ENCODE results near the gene PAX5. TPM values are rescaled to one million over a fixed set of nuclear protein-coding genes. Genes with fewer than 3 reads are reported as not detected.
A peak's percentile ranks its signal among the peaks of the same experiment; 100 is the strongest.

Gene PAX5
- total and polyA plus RNA-seq, 4 donors, result 0.08 to 2.3 (median 0.40) TPM

GRCh38 chr9:36818242-36818938, 215.7 kb downstream of the PAX5 start:
- Histone ChIP-seq H3K27ac (ENCODE audit: low read depth in 1 of 2, low read length in 1 of 2) (no peak overlapping the region), H3K9me3 (ENCODE audit: control insufficient read depth in 4 of 4, insufficient read depth in 3 of 4, low read length in 3 of 4) (no peaks in the 10 kb centered on the region), H3K9ac (ENCODE audit: insufficient read depth in 1 of 2, low read length in 2 of 2) (no peak overlapping the region), H3K36me3 (ENCODE audit: control insufficient read depth in 4 of 4, insufficient read depth in 4 of 4, low read length in 4 of 4) (no peaks in the 10 kb centered on the region), H3K4me3 (no peak overlapping the region), H3K27me3 (ENCODE audit: control insufficient read depth in 3 of 3, insufficient read depth in 3 of 3, low read length in 2 of 3) (peaks cover 0 to 49% (median 18%) of the 10 kb centered on the region in 3 donors), H3K4me1 (ENCODE audit: control insufficient read depth in 5 of 5, insufficient read depth in 5 of 5, low read length in 5 of 5) (peaks cover 0 to 8% (median 2%) of the 10 kb centered on the region in 5 donors)
- ATAC-seq (ENCODE audit: insufficient read depth, low FRiP score) (no peak), DNase-seq (peak; percentile 29 to 51 (median 34))
- TF ChIP-seq, protein P1, sequence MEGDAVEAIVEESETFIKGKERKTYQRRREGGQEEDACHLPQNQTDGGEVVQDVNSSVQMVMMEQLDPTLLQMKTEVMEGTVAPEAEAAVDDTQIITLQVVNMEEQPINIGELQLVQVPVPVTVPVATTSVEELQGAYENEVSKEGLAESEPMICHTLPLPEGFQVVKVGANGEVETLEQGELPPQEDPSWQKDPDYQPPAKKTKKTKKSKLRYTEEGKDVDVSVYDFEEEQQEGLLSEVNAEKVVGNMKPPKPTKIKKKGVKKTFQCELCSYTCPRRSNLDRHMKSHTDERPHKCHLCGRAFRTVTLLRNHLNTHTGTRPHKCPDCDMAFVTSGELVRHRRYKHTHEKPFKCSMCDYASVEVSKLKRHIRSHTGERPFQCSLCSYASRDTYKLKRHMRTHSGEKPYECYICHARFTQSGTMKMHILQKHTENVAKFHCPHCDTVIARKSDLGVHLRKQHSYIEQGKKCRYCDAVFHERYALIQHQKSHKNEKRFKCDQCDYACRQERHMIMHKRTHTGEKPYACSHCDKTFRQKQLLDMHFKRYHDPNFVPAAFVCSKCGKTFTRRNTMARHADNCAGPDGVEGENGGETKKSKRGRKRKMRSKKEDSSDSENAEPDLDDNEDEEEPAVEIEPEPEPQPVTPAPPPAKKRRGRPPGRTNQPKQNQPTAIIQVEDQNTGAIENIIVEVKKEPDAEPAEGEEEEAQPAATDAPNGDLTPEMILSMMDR (IDR thresholded peaks at IDR 0.05; ENCODE audit: control extremely low read depth, extremely low read depth), result no peak
- 14 to 22% methylated on average over 31 to 32 of the region's 32 CpGs for WGBS, 2 donors

- no peak for DNase-seq
- Histone ChIP-seq H3K4me3 (no peak overlapping the region), H3K4me1 (ENCODE audit: control insufficient read depth in 5 of 5, insufficient read depth in 5 of 5, low read length in 5 of 5) (peaks cover 0 to 8% (median 2%) of the 10 kb centered on the region in 5 donors), H3K27ac (ENCODE audit: low read depth in 1 of 2, low read length in 1 of 2) (no peak overlapping the region), H3K27me3 (ENCODE audit: control insufficient read depth in 3 of 3, insufficient read depth in 3 of 3, low read length in 2 of 3) (peaks cover 0 to 44% (median 17%) of the 10 kb centered on the region in 3 donors), H3K9ac (ENCODE audit: insufficient read depth in 1 of 2, low read length in 2 of 2) (no peak overlapping the region), H3K9me3 (ENCODE audit: control insufficient read depth in 4 of 4, insufficient read depth in 3 of 4, low read length in 3 of 4) (peaks cover 0 to 5% (median 0%) of the 10 kb centered on the region in 4 donors), H3K36me3 (ENCODE audit: control insufficient read depth in 4 of 4, insufficient read depth in 4 of 4, low read length in 4 of 4) (no peaks in the 10 kb centered on the region)
- WGBS, 2 donors, result 61 to 80% methylated on average over 4 of the region's 4 CpGs
- TF ChIP-seq, protein P1 (IDR thresholded peaks at IDR 0.05; ENCODE audit: control extremely low read depth, extremely low read depth), result no peak
- ATAC-seq (ENCODE audit: insufficient read depth, low FRiP score), result no peak
Measured at GRCh38 chr9:36817160-36817834, 216.8 kb downstream of the PAX5 start.

DNA sequence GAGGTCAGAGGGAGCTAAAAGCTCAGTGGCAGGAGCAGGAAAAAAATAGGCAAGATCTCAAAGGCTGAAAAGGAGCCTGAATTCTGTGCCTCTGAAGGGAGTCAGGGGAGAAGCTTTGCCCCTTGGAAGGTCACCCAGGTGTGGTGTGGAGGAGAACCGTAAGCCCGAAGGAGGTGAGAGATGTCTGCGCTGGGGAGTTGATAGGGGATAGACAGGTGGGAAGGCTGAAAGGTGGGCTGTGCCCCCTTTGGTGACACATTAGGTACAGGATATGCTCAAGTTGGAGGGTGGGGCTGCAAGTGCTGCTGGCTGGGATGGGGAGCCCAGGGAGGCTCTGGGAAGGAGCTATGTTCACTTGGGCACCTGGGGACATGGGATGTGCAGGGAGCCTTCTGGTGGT, 217.7 kb downstream of the PAX5 start:
- 95 to 100% methylated on average over 3 of the region's 3 CpGs for WGBS, 2 donors

More for the DNA sequence above, 217.7 kb downstream of the PAX5 start:
- TF ChIP-seq, protein P1 (IDR thresholded peaks at IDR 0.05; ENCODE audit: control extremely low read depth, extremely low read depth), result no peak
- no peak overlapping the region for H3K4me3 ChIP-seq
- ATAC-seq (ENCODE audit: insufficient read depth, low FRiP score) (no peak), DNase-seq (no peak)
- H3K9ac ChIP-seq (ENCODE audit: insufficient read depth in 1 of 2, low read length in 2 of 2), result no peak overlapping the region
- peaks cover 0 to 5% (median 0%) of the 10 kb centered on the region in 4 donors for H3K9me3 ChIP-seq (ENCODE audit: control insufficient read depth in 4 of 4, insufficient read depth in 3 of 4, low read length in 3 of 4)
- peaks cover 0 to 8% (median 2%) of the 10 kb centered on the region in 5 donors for H3K4me1 ChIP-seq (ENCODE audit: control insufficient read depth in 5 of 5, insufficient read depth in 5 of 5, low read length in 5 of 5)
- H3K36me3 ChIP-seq (ENCODE audit: control insufficient read depth in 4 of 4, insufficient read depth in 4 of 4, low read length in 4 of 4), result no peaks in the 10 kb centered on the region
- H3K27ac ChIP-seq (ENCODE audit: low read depth in 1 of 2, low read length in 1 of 2), result no peak overlapping the region
- peaks cover 0 to 38% (median 17%) of the 10 kb centered on the region in 3 donors for H3K27me3 ChIP-seq (ENCODE audit: control insufficient read depth in 3 of 3, insufficient read depth in 3 of 3, low read length in 2 of 3)
